Endothelial cell (in vitro differentiated cells): Measurements from ENCODE around the gene C19orf12. TPM values are rescaled to one million over a fixed set of nuclear protein-coding genes. Genes with fewer than 3 reads are reported as not detected.

ENCODE experiments used
- DNase-seq: peaks from one replicate; pipeline ENCODE4 v3.0.0; 2021; ENCODE audit warnings: low spot score
- H3K27ac Mint-ChIP-seq: one replicate; pipeline ENCODE4 v1.8.0; 2021; ENCODE audit warnings: mixed read lengths, inconsistent platforms; ENCODE audit not compliant: unreplicated experiment
- H3K27me3 Mint-ChIP-seq: one replicate; pipeline ENCODE4 v1.8.0; 2021; ENCODE audit warnings: mild to moderate bottlenecking, moderate library complexity, mixed read lengths, inconsistent platforms; ENCODE audit not compliant: unreplicated experiment
- H3K36me3 Mint-ChIP-seq: one replicate; pipeline ENCODE4 v1.8.0; 2021; ENCODE audit warnings: mild to moderate bottlenecking, low read depth, mixed read lengths, inconsistent platforms; ENCODE audit not compliant: unreplicated experiment
- H3K4me1 Mint-ChIP-seq: one replicate; pipeline ENCODE4 v1.8.0; 2021; ENCODE audit warnings: mild to moderate bottlenecking, mixed read lengths, inconsistent platforms; ENCODE audit not compliant: unreplicated experiment
- H3K4me3 Mint-ChIP-seq: one replicate; pipeline ENCODE4 v1.8.0; 2021; ENCODE audit warnings: mild to moderate bottlenecking, mixed read lengths, inconsistent platforms; ENCODE audit not compliant: unreplicated experiment
- H3K9me3 Mint-ChIP-seq: one replicate; pipeline ENCODE4 v1.8.0; 2021; ENCODE audit warnings: mixed read lengths, inconsistent platforms; ENCODE audit not compliant: unreplicated experiment
- total RNA-seq: library from RNA; stranded (reverse); fragmentation: NEBNext Ultra II Directional; extraction: Animal tissue kit (Norgen Biotek cat#: 25700); gene quantifications from one replicate; pipeline ENCODE4 v1.2.1, GENCODE V29; 2021; ENCODE audit not compliant: unreplicated experiment
- TF ChIP-seq, protein P1 (sequence below): fragments of 200-600 bp; sonication (generic); IDR thresholded peaks from one replicate; pipeline ENCODE4 v1.5.0; 2021; ENCODE audit warnings: antibody characterized with exemption; ENCODE audit not compliant: unreplicated experiment

The C19orf12 gene
- total RNA-seq, 1 donor from 2014 or later, result 6.1 TPM

DNA sequence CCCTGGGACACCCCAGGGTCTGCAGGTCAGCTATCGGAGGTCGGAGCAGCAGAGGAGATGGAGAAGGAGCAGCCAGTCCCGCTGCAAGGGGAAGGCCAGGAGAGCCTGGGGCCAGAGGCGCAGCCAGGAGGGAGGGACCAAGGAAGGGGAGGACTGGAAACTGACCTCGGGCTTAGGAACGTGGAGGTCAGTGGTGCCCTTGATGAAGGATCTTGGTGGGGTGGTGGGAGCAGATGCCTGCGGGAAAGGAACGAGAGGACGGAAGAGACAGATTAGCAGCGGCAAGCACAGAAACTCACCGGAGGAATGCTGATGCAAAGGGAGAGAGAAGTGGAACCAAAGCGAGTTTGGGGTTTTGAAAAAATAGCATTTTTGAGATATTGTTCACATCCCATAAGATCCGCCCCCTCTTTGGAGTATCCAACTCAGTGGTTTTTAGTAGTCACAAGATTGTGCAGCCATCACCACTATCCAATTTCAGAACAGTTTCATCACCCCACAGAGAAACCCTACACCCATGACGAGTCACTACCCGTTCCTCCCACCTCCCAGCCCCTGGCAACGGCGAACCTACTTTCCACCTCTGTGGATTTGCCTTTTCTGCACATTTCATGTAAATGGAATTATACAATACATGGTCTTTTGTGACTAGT, 27.7 kb downstream of the C19orf12 start:
- no peak for DNase-seq
- Mint-ChIP-seq H3K27ac (no peak overlapping the region), H3K36me3 (peaks cover 8% of the 10 kb centered on the region), H3K9me3 (no peaks in the 10 kb centered on the region), H3K27me3 (peaks cover 4% of the 10 kb centered on the region), H3K4me1 (no peaks in the 10 kb centered on the region), H3K4me3 (no peak overlapping the region)
- TF ChIP-seq, protein P1, sequence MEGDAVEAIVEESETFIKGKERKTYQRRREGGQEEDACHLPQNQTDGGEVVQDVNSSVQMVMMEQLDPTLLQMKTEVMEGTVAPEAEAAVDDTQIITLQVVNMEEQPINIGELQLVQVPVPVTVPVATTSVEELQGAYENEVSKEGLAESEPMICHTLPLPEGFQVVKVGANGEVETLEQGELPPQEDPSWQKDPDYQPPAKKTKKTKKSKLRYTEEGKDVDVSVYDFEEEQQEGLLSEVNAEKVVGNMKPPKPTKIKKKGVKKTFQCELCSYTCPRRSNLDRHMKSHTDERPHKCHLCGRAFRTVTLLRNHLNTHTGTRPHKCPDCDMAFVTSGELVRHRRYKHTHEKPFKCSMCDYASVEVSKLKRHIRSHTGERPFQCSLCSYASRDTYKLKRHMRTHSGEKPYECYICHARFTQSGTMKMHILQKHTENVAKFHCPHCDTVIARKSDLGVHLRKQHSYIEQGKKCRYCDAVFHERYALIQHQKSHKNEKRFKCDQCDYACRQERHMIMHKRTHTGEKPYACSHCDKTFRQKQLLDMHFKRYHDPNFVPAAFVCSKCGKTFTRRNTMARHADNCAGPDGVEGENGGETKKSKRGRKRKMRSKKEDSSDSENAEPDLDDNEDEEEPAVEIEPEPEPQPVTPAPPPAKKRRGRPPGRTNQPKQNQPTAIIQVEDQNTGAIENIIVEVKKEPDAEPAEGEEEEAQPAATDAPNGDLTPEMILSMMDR, result no peak

DNA sequence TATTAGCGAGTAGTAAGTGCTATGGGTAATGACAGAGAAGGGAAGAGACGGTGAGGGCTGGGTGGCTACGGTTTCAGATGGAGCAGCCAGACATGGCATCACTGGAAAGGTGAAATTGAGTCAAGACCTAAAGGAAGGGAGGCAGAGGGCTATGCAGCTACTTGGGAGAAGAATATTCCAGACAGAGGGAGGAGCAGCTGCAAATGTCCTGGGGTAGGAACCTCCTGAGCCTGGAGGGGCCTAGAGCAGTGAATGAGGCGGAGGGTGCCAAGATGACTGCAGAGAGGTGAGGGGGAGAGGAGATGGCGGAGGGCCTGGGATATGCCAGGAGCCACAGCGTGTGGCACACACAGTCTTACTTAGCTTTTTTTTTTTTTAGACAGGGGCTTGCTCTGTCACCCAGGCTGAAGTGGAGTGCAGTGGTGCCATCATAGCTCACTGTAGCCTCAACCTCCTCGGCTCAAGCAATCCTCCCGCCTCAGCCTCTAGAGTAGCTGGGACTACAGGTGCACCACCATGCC, 28.7 kb downstream of the C19orf12 start:
- no peak for DNase-seq
- Mint-ChIP-seq H3K36me3 (peaks cover 8% of the 10 kb centered on the region), H3K9me3 (no peaks in the 10 kb centered on the region), H3K4me3 (no peak overlapping the region), H3K4me1 (no peaks in the 10 kb centered on the region), H3K27ac (no peak overlapping the region), H3K27me3 (peaks cover 4% of the 10 kb centered on the region)
- TF ChIP-seq, protein P1, result no peak

DNA sequence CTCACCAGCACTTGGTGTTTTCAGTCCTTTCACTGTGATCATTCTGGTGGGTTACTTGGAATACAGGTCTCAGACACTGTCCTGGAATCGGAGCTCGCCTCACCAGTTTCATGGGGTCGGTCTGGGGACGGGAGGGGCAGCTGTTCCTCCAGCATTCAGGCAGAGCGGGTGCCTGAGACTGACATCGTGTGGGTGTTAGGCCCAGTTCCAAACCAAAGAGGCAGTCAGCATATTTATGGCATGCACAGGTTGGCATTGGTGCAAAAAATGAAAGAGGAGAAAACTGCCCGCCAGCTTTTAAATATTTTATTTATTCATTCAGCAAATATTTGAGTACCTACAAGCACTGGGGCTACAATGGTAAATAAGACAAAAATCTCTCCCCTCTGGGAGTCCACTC, 29.7 kb downstream of the C19orf12 start:
- Mint-ChIP-seq H3K27ac (no peak overlapping the region), H3K4me3 (no peak overlapping the region), H3K27me3 (peaks cover 4% of the 10 kb centered on the region), H3K4me1 (no peaks in the 10 kb centered on the region), H3K9me3 (no peaks in the 10 kb centered on the region), H3K36me3 (peaks cover 8% of the 10 kb centered on the region)
- DNase-seq, result no peak
- TF ChIP-seq, protein P1, result no peak

DNA sequence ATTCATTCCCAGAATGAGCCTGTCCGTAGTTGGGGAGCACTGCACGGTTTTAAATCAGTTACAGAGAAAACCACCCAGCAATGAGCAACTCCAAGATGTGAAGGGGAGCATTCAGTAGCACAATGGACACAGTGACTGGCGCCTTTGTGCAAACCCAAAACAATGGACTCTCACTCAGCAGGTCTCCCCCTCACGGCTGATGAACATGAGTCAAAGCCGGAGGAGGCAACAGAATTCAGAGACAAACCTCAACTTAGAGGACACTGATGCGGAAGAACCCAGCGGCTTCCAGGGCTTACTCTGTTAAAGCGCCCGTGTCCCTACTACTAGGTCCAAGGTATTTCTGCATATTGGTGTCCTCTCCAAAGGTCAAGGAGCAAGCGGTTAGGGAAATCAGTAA, 32.1 kb downstream of the C19orf12 start:
- H3K27me3 Mint-ChIP-seq, result peaks cover 5% of the 10 kb centered on the region
- TF ChIP-seq, protein P1, result no peak
- no peaks in the 10 kb centered on the region for H3K9me3 Mint-ChIP-seq
- DNase-seq, result no peak
- H3K4me3 Mint-ChIP-seq, result no peak overlapping the region
- no peaks in the 10 kb centered on the region for H3K4me1 Mint-ChIP-seq
- no peak overlapping the region for H3K27ac Mint-ChIP-seq
- peaks cover 4% of the 10 kb centered on the region for H3K36me3 Mint-ChIP-seq

DNA sequence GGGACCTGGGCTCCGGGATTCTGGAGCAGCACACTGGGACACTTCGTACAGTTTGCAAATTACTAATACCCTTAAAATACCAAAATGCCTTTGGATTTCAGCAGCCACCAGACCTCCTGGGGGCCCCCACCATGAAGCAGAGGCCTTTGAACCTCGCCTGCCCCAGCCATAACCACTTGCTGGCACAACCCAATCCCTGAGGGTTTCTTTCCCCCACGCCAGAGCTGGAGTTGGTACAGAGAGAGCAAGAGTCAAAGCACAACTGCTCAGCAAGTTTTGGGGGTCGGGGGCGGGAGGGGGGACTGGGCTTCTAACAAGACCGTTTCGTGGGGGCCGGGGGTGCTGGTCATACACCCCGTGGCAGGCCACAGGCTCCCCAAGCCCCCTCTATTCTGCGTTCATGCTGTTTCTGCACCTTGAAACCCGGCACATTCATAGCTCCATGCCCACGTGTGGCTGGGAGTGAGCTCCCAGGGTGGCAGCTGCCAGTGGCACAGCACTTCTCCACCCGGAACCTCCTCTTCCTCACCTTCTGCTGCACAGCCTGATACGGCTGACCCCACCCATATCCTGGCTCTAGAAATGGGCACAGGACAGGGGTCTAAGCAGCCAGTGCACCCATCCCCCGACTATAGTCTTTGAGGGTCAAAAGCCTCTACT, 32.7 kb downstream of the C19orf12 start:
- Mint-ChIP-seq H3K9me3 (no peaks in the 10 kb centered on the region), H3K36me3 (peaks cover 4% of the 10 kb centered on the region), H3K27ac (no peak overlapping the region), H3K27me3 (peaks cover 6% of the 10 kb centered on the region), H3K4me3 (no peak overlapping the region), H3K4me1 (no peaks in the 10 kb centered on the region)
- TF ChIP-seq, protein P1, result no peak
- DNase-seq, result no peak
